ENCODE data around the gene ETHE1. TPM values are rescaled to one million over a fixed set of nuclear protein-coding genes. Genes with fewer than 3 reads are reported as not detected.
"Not testable (repeated sequence)": the region's sequence is repeated elsewhere in the genome, so short reads cannot be mapped to it uniquely, and the experiment has no call there.

Gene ETHE1
- total RNA-seq, 1 donor from 2014 or later, result 44.6 TPM

GRCh38 chr19:43524922-43525835 lies 1.8 kb downstream of the ETHE1 start:
- DNase-seq (ENCODE audit: extremely low read depth, low read depth, low spot score), result no peak

GRCh38 chr19:43523696-43524095 lies 3.3 kb downstream of the ETHE1 start:
- DNase-seq (ENCODE audit: extremely low read depth, low read depth, low spot score), result not testable (repeated sequence)

- DNase-seq (ENCODE audit: extremely low read depth, low read depth, low spot score), result no peak
These were observed 4.1 kb downstream of the ETHE1 start for GRCh38 chr19:43522929-43523328.

- DNase-seq (ENCODE audit: extremely low read depth, low read depth, low spot score), result peak; percentile 45
These were observed 7.4 kb downstream of the ETHE1 start for GRCh38 chr19:43519436-43520088.

GRCh38 chr19:43518051-43518450 lies 8.9 kb downstream of the ETHE1 start:
- no peak for DNase-seq (ENCODE audit: extremely low read depth, low read depth, low spot score)

GRCh38 chr19:43512399-43512798 lies 14.6 kb downstream of the ETHE1 start:
- DNase-seq (ENCODE audit: extremely low read depth, low read depth, low spot score), result not testable (repeated sequence)

- no peak for DNase-seq (ENCODE audit: extremely low read depth, low read depth, low spot score)
These were observed 15.7 kb downstream of the ETHE1 start for GRCh38 chr19:43511324-43511723.

GRCh38 chr19:43510713-43511112 lies 16.3 kb downstream of the ETHE1 start:
- DNase-seq (ENCODE audit: extremely low read depth, low read depth, low spot score), result no peak

GRCh38 chr19:43507880-43508279 lies 19.1 kb downstream of the ETHE1 start:
- DNase-seq (ENCODE audit: extremely low read depth, low read depth, low spot score), result no peak

- no peak for DNase-seq (ENCODE audit: extremely low read depth, low read depth, low spot score)
These were observed 20.4 kb downstream of the ETHE1 start for GRCh38 chr19:43506629-43507028.

- DNase-seq (ENCODE audit: extremely low read depth, low read depth, low spot score), result no peak
These were observed 21.1 kb downstream of the ETHE1 start for GRCh38 chr19:43505941-43506340.

GRCh38 chr19:43505186-43505456 lies 21.9 kb downstream of the ETHE1 start:
- DNase-seq (ENCODE audit: extremely low read depth, low read depth, low spot score), result no peak

GRCh38 chr19:43504426-43505185 lies 22.4 kb downstream of the ETHE1 start, which contains the start of gene PHLDB3:
Gene PHLDB3, minus strand, starts transcription at chr19:43504746. Its CDS starts 628 bp downstream, at chr19:43504118.
- no peak for DNase-seq (ENCODE audit: extremely low read depth, low read depth, low spot score)

GRCh38 chr19:43503501-43504425 lies 23.2 kb downstream of the ETHE1 start:
- peak; percentile 47 for DNase-seq (ENCODE audit: extremely low read depth, low read depth, low spot score)

GRCh38 chr19:43502419-43502976 lies 24.5 kb downstream of the ETHE1 start:
- no peak for DNase-seq (ENCODE audit: extremely low read depth, low read depth, low spot score)

- no peak for DNase-seq (ENCODE audit: extremely low read depth, low read depth, low spot score)
These were observed 25.2 kb downstream of the ETHE1 start for GRCh38 chr19:43501661-43502418.

- no peak for DNase-seq (ENCODE audit: extremely low read depth, low read depth, low spot score)
These were observed 28.0 kb downstream of the ETHE1 start for GRCh38 chr19:43499042-43499441.

- no peak for DNase-seq (ENCODE audit: extremely low read depth, low read depth, low spot score)
These were observed 28.7 kb downstream of the ETHE1 start for GRCh38 chr19:43498233-43498842.

- DNase-seq (ENCODE audit: extremely low read depth, low read depth, low spot score), result no peak
These were observed 30.0 kb downstream of the ETHE1 start for GRCh38 chr19:43496960-43497359.

Measured in glomerular endothelial cell (primary cell).